CD8-positive, alpha-beta memory T cell (primary cell): ENCODE measurements around the gene THRAP3. TPM values are rescaled to one million over a fixed set of nuclear protein-coding genes. Genes with fewer than 3 reads are reported as not detected.

Experiments used
- CTCF ChIA-PET: fragments of 350-600 bp; sonication (Branson Sonifier 250); formaldehyde crosslinking; loops from one replicate; lab custom pipeline; 2021; ENCODE audit warnings: antibody characterized with exemption; lab: Charles Lee
- POLR2A ChIA-PET: fragments of 350-600 bp; sonication (Branson Sonifier 250); formaldehyde crosslinking; loops from one replicate; lab custom pipeline; 2021; ENCODE audit warnings: antibody characterized with exemption; lab: Charles Lee
- DNase-seq, 5 donors: peaks; one replicate each; pipeline versions ENCODE4 v3.0.0 to v3.0.0-alpha.2; 2020 to 2022; ENCODE audit warnings: mixed read lengths in 1 of 5
- H3K27ac ChIP-seq: one replicate; pipeline ENCODE4 v1.7.0; 2013; ENCODE audit warnings: low read depth, mild to moderate bottlenecking, low read length, moderate library complexity
- H3K27me3 ChIP-seq: 2 replicates; pipeline ENCODE4 v1.7.0; 2013; ENCODE audit warnings: low read length, mild to moderate bottlenecking; ENCODE audit not compliant: insufficient read depth, poor library complexity, severe bottlenecking
- H3K36me3 ChIP-seq: 2 replicates; pipeline ENCODE4 v1.7.0; 2013; ENCODE audit warnings: mild to moderate bottlenecking, low read length, moderate library complexity; ENCODE audit not compliant: insufficient read depth
- H3K4me1 ChIP-seq: 2 replicates; pipeline ENCODE4 v1.7.0; 2013; ENCODE audit warnings: mild to moderate bottlenecking, low read length, moderate library complexity; ENCODE audit not compliant: insufficient read depth
- H3K4me3 ChIP-seq: 2 replicates; pipeline ENCODE4 v1.7.0; 2013; ENCODE audit warnings: mild to moderate bottlenecking, low read length
- H3K9me3 ChIP-seq: 2 replicates; pipeline ENCODE4 v1.7.0; 2013; ENCODE audit warnings: mild to moderate bottlenecking, low read length
- H3K27ac Mint-ChIP-seq, 8 donors: one replicate each; pipeline ENCODE4 v1.8.0; 2020 to 2021; ENCODE audit warnings: mixed read lengths in 8 of 8, mild to moderate bottlenecking in 6 of 8, inconsistent platforms in 3 of 8, moderate library complexity in 3 of 8
- H3K27me3 Mint-ChIP-seq, 2 donors: one replicate each; pipeline ENCODE4 v1.8.0; 2020 to 2021; ENCODE audit warnings: mixed read lengths in 2 of 2, mild to moderate bottlenecking in 1 of 2, moderate library complexity in 1 of 2
- H3K36me3 Mint-ChIP-seq, 3 donors: one replicate each; pipeline ENCODE4 v1.8.0; 2020 to 2021; ENCODE audit warnings: mixed read lengths in 3 of 3, inconsistent platforms in 1 of 3, mild to moderate bottlenecking in 1 of 3
- H3K4me1 Mint-ChIP-seq, 3 donors: one replicate each; pipeline ENCODE4 v1.8.0; 2020 to 2021; ENCODE audit warnings: mixed read lengths in 3 of 3, inconsistent platforms in 1 of 3, mild to moderate bottlenecking in 1 of 3
- H3K4me3 Mint-ChIP-seq, 7 donors: one replicate each; pipeline ENCODE4 v1.8.0; 2020 to 2021; ENCODE audit warnings: mixed read lengths in 7 of 7, mild to moderate bottlenecking in 6 of 7, moderate library complexity in 4 of 7, inconsistent platforms in 2 of 7
- H3K9me3 Mint-ChIP-seq, 5 donors: one replicate each; pipeline ENCODE4 v1.8.0; 2020 to 2022; ENCODE audit warnings: mixed read lengths in 5 of 5, mild to moderate bottlenecking in 3 of 5, moderate library complexity in 2 of 5, inconsistent platforms in 1 of 5
- polyA plus RNA-seq: library from polyadenylated mRNA; unstranded; fragments of 300-500 nt; fragmentation: Illumina TruSeq; gene quantifications from one replicate; pipeline ENCODE4 v1.2.3, GENCODE V29; 2021
- total RNA-seq, 2 experiments: library from RNA; stranded (reverse); gene quantifications; one replicate each; pipeline ENCODE4 v1.2.3, GENCODE V29; 2021

The THRAP3 gene
- total and polyA plus RNA-seq, 3 experiments from 2014 or later: 100 to 168 (median 167) TPM

GRCh38 chr1:36320291-36320761, 96.1 kb downstream of the THRAP3 start:
- H3K4me1 ChIP-seq: peaks cover 10% of the 10 kb centered on the region
- POLR2A ChIA-PET: no interaction called here
- peaks cover 20 to 34% (median 25%) of the 10 kb centered on the region in 3 donors for H3K4me1 Mint-ChIP-seq
- no peaks in the 10 kb centered on the region for H3K9me3 Mint-ChIP-seq
- H3K9me3 ChIP-seq: no peaks in the 10 kb centered on the region
- H3K27me3 ChIP-seq: no peaks in the 10 kb centered on the region
- H3K4me3 ChIP-seq: no peak overlapping the region
- no peaks in the 10 kb centered on the region for H3K36me3 Mint-ChIP-seq
- peak overlapping the region; percentile 58 to 78 (median 69) for H3K4me3 Mint-ChIP-seq
- no peak overlapping the region for H3K27ac ChIP-seq
- DNase-seq: no peak
- H3K27me3 Mint-ChIP-seq: no peaks in the 10 kb centered on the region
- H3K36me3 ChIP-seq: no peaks in the 10 kb centered on the region
- CTCF ChIA-PET: interaction anchor here (1.0 to 5.0 kb wide), 3 partner anchors 12 to 14 kb away, joined by 3 to 16 read pairs (median 5); partner anchors contain the start of gene SH3D21
- H3K27ac Mint-ChIP-seq: peak overlapping the region; percentile 18 to 96 (median 78)

GRCh38 chr1:36320767-36321118, 96.5 kb downstream of the THRAP3 start:
- peaks cover 10% of the 10 kb centered on the region for H3K4me1 ChIP-seq
- no peaks in the 10 kb centered on the region for H3K36me3 ChIP-seq
- H3K4me1 Mint-ChIP-seq: peaks cover 20 to 34% (median 25%) of the 10 kb centered on the region in 3 donors
- ChIA-PET CTCF (interaction anchor here (1.0 to 5.0 kb wide), 2 partner anchors 12 to 14 kb away, joined by 3 to 16 read pairs; partner anchors contain the start of gene SH3D21), POLR2A (interaction anchor here (0.5 kb wide), 1 partner anchor 14 kb away, joined by 3 read pairs; no protein-coding TSS in a partner anchor)
- peak overlapping the region; percentile 59 for H3K27ac ChIP-seq
- no peaks in the 10 kb centered on the region for H3K9me3 Mint-ChIP-seq
- no peak for DNase-seq
- peak overlapping the region; percentile 18 to 96 (median 71) for H3K27ac Mint-ChIP-seq
- H3K9me3 ChIP-seq: no peaks in the 10 kb centered on the region
- no peaks in the 10 kb centered on the region for H3K36me3 Mint-ChIP-seq
- H3K27me3 ChIP-seq: no peaks in the 10 kb centered on the region
- H3K27me3 Mint-ChIP-seq: no peaks in the 10 kb centered on the region
- peak overlapping the region; percentile 28 for H3K4me3 ChIP-seq
- H3K4me3 Mint-ChIP-seq: peak overlapping the region; percentile 44 to 78 (median 69)

GRCh38 chr1:36321119-36321951, 97.1 kb downstream of the THRAP3 start:
- no peaks in the 10 kb centered on the region for H3K9me3 Mint-ChIP-seq
- peak overlapping the region; percentile 5 to 89 (median 57) for H3K27ac Mint-ChIP-seq
- H3K27me3 Mint-ChIP-seq: no peaks in the 10 kb centered on the region
- Histone ChIP-seq H3K27ac (peak overlapping the region; percentile 59), H3K36me3 (no peaks in the 10 kb centered on the region), H3K4me3 (peak overlapping the region; percentile 28), H3K27me3 (no peaks in the 10 kb centered on the region), H3K4me1 (peaks cover 10% of the 10 kb centered on the region), H3K9me3 (no peaks in the 10 kb centered on the region)
- peaks cover 20 to 34% (median 25%) of the 10 kb centered on the region in 3 donors for H3K4me1 Mint-ChIP-seq
- ChIA-PET CTCF (interaction anchor here (1.1 to 5.0 kb wide), 2 partner anchors 15 to 36 kb away, joined by 3 to 16 read pairs; partner anchors contain the start of gene SH3D21), POLR2A (interaction anchor here (0.5 to 2.2 kb wide), 2 partner anchors 14 to 15 kb away, joined by 3 to 13 read pairs; partner anchors contain the start of gene SH3D21)
- H3K4me3 Mint-ChIP-seq: peak overlapping the region; percentile 66 to 80 (median 73)
- H3K36me3 Mint-ChIP-seq: no peaks in the 10 kb centered on the region
- peak in 1 of 5 donors; percentile 26 for DNase-seq

- no peaks in the 10 kb centered on the region for H3K27me3 ChIP-seq
- H3K4me3 ChIP-seq: no peak overlapping the region
- DNase-seq: no peak
- ChIA-PET POLR2A (interaction anchor here (2.2 kb wide), 1 partner anchor 16 kb away, joined by 13 read pairs; the partner anchor contains the start of gene SH3D21), CTCF (interaction anchor here (1.1 to 5.0 kb wide), 3 partner anchors 16 to 44 kb away, joined by 3 to 16 read pairs (median 3); partner anchors contain the start of gene SH3D21)
- Mint-ChIP-seq H3K4me3 (peak overlapping the region; percentile 64 to 89 (median 79)), H3K27ac (peak overlapping the region in 6 of 8 donors; percentile 5 to 90 (median 64)), H3K4me1 (peaks cover 25 to 38% (median 26%) of the 10 kb centered on the region in 3 donors), H3K36me3 (no peaks in the 10 kb centered on the region), H3K27me3 (no peaks in the 10 kb centered on the region), H3K9me3 (no peaks in the 10 kb centered on the region)
- H3K36me3 ChIP-seq: no peaks in the 10 kb centered on the region
- H3K27ac ChIP-seq: peak overlapping the region; percentile 59
- H3K9me3 ChIP-seq: no peaks in the 10 kb centered on the region
- peaks cover 10% of the 10 kb centered on the region for H3K4me1 ChIP-seq
Observed at GRCh38 chr1:36322041-36322785, 98.0 kb downstream of the THRAP3 start.

GRCh38 chr1:36322786-36323635, 98.8 kb downstream of the THRAP3 start:
- peaks cover 25 to 38% (median 26%) of the 10 kb centered on the region in 3 donors for H3K4me1 Mint-ChIP-seq
- H3K27ac ChIP-seq: peak overlapping the region; percentile 31
- no peaks in the 10 kb centered on the region for H3K27me3 ChIP-seq
- H3K36me3 ChIP-seq: no peaks in the 10 kb centered on the region
- peak overlapping the region; percentile 77 to 89 (median 81) for H3K4me3 Mint-ChIP-seq
- H3K27me3 Mint-ChIP-seq: peaks cover 0 to 1% of the 10 kb centered on the region in 2 donors
- no peaks in the 10 kb centered on the region for H3K9me3 ChIP-seq
- H3K4me1 ChIP-seq: peaks cover 10% of the 10 kb centered on the region
- H3K4me3 ChIP-seq: no peak overlapping the region
- POLR2A ChIA-PET: interaction anchor here (1.8 to 2.2 kb wide), 2 partner anchors 16 to 64 kb away, joined by 5 to 13 read pairs; partner anchors contain the start of gene SH3D21
- CTCF ChIA-PET: interaction anchor here (0.8 to 5.0 kb wide), 5 partner anchors 10 to 44 kb away, joined by 3 to 16 read pairs (median 3); partner anchors contain the start of gene SH3D21
- peak in 3 of 5 donors; percentile 35 to 64 (median 38) for DNase-seq
- peak overlapping the region in 7 of 8 donors; percentile 7 to 90 (median 70) for H3K27ac Mint-ChIP-seq
- H3K9me3 Mint-ChIP-seq: no peaks in the 10 kb centered on the region
- no peaks in the 10 kb centered on the region for H3K36me3 Mint-ChIP-seq

GRCh38 chr1:36323636-36324352, 99.6 kb downstream of the THRAP3 start, which contains the start of gene EVA1B:
Gene EVA1B, minus strand, starts transcription at chr1:36323645. Its CDS starts 608 bp downstream, at chr1:36323037.
- Histone ChIP-seq H3K27ac (peak within 1 kb of the TSS; percentile 54), H3K27me3 (no peaks in the 10 kb centered on the region), H3K9me3 (no peaks in the 10 kb centered on the region), H3K4me1 (peaks cover 10% of the 10 kb centered on the region), H3K4me3 (peak within 1 kb of the TSS; percentile 70), H3K36me3 (no peaks in the 10 kb centered on the region)
- CTCF ChIA-PET: interaction anchor here (0.8 to 5.0 kb wide), 6 partner anchors 10 to 136 kb away, joined by 3 to 16 read pairs (median 3); partner anchors contain the start of gene SH3D21
- peak in 4 of 5 donors; percentile 34 to 66 (median 50) for DNase-seq
- POLR2A ChIA-PET: interaction anchor here (0.8 to 2.2 kb wide), 3 partner anchors 17 to 174 kb away, joined by 3 to 13 read pairs (median 5); partner anchors contain the start of gene SH3D21
- H3K4me3 Mint-ChIP-seq: peak within 1 kb of the TSS; percentile 81 to 90 (median 84)
- peaks cover 25 to 38% (median 26%) of the 10 kb centered on the region in 3 donors for H3K4me1 Mint-ChIP-seq
- peaks cover 0 to 1% of the 10 kb centered on the region in 2 donors for H3K27me3 Mint-ChIP-seq
- no peaks in the 10 kb centered on the region for H3K9me3 Mint-ChIP-seq
- peak within 1 kb of the TSS; percentile 32 to 90 (median 78) for H3K27ac Mint-ChIP-seq
- H3K36me3 Mint-ChIP-seq: no peaks in the 10 kb centered on the region
